Muscle layer of duodenum (tissue), 2 donors: Measurements from ENCODE around the gene LRRC25.
"Not testable (repeated sequence)": the region's sequence is repeated elsewhere in the genome, so short reads cannot be mapped to it uniquely, and the experiment has no call there.

ENCODE experiments used
- H3K27ac ChIP-seq: one replicate; pipeline ENCODE4 v1.7.0; 2013; ENCODE audit warnings: mild to moderate bottlenecking, low read length
- H3K27me3 ChIP-seq: one replicate; pipeline ENCODE4 v1.7.0; 2013; ENCODE audit warnings: low read depth, mild to moderate bottlenecking, control low read depth, low read length
- H3K36me3 ChIP-seq, 2 donors: one replicate each; pipeline ENCODE4 v1.7.0; 2013; ENCODE audit warnings: low read length in 2 of 2, control low read depth in 1 of 2, mild to moderate bottlenecking in 1 of 2; ENCODE audit not compliant: insufficient read depth in 2 of 2, control insufficient read depth in 1 of 2
- H3K4me1 ChIP-seq, 2 donors: one replicate each; pipeline ENCODE4 v1.7.0; 2013; ENCODE audit warnings: low read length in 2 of 2, mild to moderate bottlenecking in 2 of 2, control low read depth in 1 of 2, moderate library complexity in 1 of 2; ENCODE audit not compliant: insufficient read depth in 2 of 2, control insufficient read depth in 1 of 2
- H3K4me3 ChIP-seq, 2 donors: one replicate each; pipeline ENCODE4 v1.7.0; 2013; ENCODE audit warnings: low read length in 2 of 2, low read depth in 1 of 2, mild to moderate bottlenecking in 1 of 2
- H3K9me3 ChIP-seq, 2 donors: one replicate each; pipeline ENCODE4 v1.7.0; 2013; ENCODE audit warnings: low read length in 2 of 2, control low read depth in 1 of 2, mild to moderate bottlenecking in 1 of 2; ENCODE audit not compliant: control insufficient read depth in 1 of 2
- donor health status: healthy.

Gene LRRC25

GRCh38 chr19:18361646-18362045, 35.8 kb downstream of the LRRC25 start:
- no peak overlapping the region for H3K27ac ChIP-seq
- no peaks in the 10 kb centered on the region for H3K27me3 ChIP-seq
- H3K4me3 ChIP-seq = no peak overlapping the region
- peaks cover 23 to 24% of the 10 kb centered on the region in 2 donors for H3K36me3 ChIP-seq
- H3K4me1 ChIP-seq = peaks cover 4 to 5% of the 10 kb centered on the region in 2 donors
- no peaks in the 10 kb centered on the region for H3K9me3 ChIP-seq

GRCh38 chr19:18357041-18357440, 40.4 kb downstream of the LRRC25 start:
- H3K27me3 ChIP-seq = no peaks in the 10 kb centered on the region
- H3K9me3 ChIP-seq = no peaks in the 10 kb centered on the region
- H3K4me3 ChIP-seq = no peak overlapping the region
- H3K4me1 ChIP-seq = no peaks in the 10 kb centered on the region
- H3K27ac ChIP-seq = no peak overlapping the region
- peaks cover 25 to 32% of the 10 kb centered on the region in 2 donors for H3K36me3 ChIP-seq

GRCh38 chr19:18354743-18355142, 42.7 kb downstream of the LRRC25 start:
- H3K4me1 ChIP-seq, H3K4me3 ChIP-seq, H3K27ac ChIP-seq, H3K27me3 ChIP-seq, H3K9me3 ChIP-seq: not testable (repeated sequence)
- H3K36me3 ChIP-seq = peaks cover 20 to 33% of the 10 kb centered on the region in 2 donors

DNA sequence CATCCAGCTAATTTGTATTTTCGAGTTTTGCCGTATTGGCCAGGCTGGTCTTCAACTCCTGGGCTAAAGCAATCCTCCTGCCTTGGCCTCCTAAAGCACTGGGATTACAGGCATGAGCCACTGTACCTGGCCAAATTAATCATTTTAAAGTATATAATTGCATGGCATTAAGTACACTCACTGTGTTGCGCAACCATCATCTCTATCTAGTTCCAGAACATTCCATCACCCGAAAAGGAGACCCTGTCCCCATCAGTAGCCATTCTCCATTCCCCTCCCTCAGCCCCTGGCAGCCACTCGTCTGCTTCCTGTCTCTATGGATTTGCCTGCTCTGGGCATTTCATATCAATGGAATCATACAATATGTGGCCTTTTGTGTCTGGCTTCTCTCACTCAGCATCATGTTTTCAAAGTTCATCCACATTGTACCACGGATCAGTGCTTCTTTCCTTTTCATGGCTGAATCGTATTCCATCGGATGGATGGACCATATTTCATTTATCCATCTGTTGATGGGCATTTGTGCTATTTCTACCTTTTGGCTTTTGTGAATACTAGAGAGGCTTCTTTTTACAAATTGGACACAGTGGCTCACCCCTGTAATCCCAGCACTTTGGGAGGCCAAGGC, 43.9 kb downstream of the LRRC25 start:
- H3K36me3 ChIP-seq = peaks cover 20 to 23% of the 10 kb centered on the region in 2 donors
- no peak overlapping the region for H3K27ac ChIP-seq
- no peak overlapping the region for H3K4me3 ChIP-seq
- no peaks in the 10 kb centered on the region for H3K9me3 ChIP-seq
- no peaks in the 10 kb centered on the region for H3K4me1 ChIP-seq
- H3K27me3 ChIP-seq = no peaks in the 10 kb centered on the region

- Histone ChIP-seq H3K4me1 (no peaks in the 10 kb centered on the region), H3K4me3 (no peak overlapping the region), H3K27ac (no peak overlapping the region), H3K36me3 (peaks cover 7 to 10% of the 10 kb centered on the region in 2 donors), H3K27me3 (no peaks in the 10 kb centered on the region), H3K9me3 (no peaks in the 10 kb centered on the region)
Observed at GRCh38 chr19:18351544-18351943, 45.9 kb downstream of the LRRC25 start.

DNA sequence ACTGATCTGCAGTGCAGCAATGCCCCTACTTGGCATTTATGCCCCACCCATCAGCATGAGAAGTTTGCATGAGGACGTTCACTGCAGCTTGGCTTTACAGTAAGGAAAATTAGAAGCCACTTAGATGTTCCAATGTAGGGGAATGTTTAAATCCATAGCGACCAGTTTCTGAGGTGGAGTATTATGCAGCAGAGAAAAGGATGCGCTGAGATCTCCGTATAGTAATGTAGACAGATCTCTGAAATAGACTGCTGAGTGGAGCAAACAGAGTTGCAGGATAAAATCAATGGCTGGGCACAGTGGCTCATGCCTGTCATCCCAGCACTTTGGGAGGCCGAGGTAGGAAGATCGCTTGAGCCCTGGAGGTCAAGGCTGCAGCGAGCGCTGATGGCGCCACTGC, 46.9 kb downstream of the LRRC25 start:
- Histone ChIP-seq H3K4me3 (no peak overlapping the region), H3K27ac (no peak overlapping the region), H3K36me3 (peaks cover 5 to 7% of the 10 kb centered on the region in 2 donors), H3K4me1 (no peaks in the 10 kb centered on the region), H3K9me3 (no peaks in the 10 kb centered on the region), H3K27me3 (no peaks in the 10 kb centered on the region)

DNA sequence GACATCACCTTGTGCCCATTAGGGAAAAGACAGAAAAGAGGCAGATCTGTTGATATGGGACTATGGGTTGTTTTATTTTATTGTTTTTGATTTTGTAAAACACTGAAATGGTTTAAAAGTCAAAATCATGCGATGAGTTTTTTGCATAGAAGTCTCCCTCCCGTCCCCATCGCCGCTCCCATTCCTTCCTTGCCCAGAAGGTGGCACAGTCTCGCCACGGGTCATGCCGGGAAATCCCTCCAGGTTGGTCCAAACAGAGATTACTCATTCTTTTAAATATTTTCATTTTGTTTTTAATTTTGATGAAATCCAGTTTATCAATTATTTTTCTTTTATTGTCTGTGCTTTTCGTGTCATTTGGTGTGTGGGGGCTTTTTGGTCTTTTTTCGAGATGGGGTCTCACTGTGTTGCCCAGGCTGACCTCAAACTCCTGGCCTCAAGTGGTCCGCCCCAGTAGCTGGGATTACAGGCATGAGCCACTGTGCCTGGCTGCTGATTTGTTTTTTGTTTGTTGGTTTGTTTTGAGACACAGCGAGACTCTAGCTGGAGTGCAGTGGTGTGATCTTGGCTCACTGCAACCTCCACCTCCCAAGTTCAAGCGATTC, 47.8 kb downstream of the LRRC25 start:
- Histone ChIP-seq H3K27me3 (no peaks in the 10 kb centered on the region), H3K4me1 (no peaks in the 10 kb centered on the region), H3K36me3 (peaks cover 3 to 6% of the 10 kb centered on the region in 2 donors), H3K4me3 (no peak overlapping the region), H3K27ac (no peak overlapping the region), H3K9me3 (no peaks in the 10 kb centered on the region)

DNA sequence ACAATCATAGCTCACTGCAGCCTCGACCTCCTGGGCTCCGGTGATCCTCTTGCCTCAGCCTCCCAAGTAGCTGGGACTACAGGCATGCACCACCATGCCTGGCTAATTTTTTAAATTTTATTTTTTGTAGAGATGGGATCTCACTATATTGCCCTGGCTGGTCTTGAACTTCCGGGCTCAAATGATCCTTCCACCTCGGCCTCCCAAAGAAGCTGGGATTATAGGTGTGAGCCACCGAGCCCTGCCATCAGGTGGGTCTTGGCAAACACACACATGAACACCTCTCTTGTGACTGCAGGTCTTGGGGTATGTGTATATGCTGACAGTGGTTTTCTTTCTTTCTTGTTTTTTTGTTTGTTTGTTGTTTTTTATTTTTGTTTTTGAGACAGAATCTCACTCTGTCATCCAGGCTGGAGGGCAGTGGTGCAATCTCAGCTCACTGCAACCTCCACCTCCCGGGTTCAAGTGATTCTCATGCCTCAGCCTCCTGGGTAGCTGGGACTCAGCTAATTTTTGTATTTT, 48.5 kb downstream of the LRRC25 start:
- H3K4me3 ChIP-seq, H3K4me1 ChIP-seq, H3K27ac ChIP-seq, H3K9me3 ChIP-seq, H3K27me3 ChIP-seq: not testable (repeated sequence)
- H3K36me3 ChIP-seq = peaks cover 3 to 10% of the 10 kb centered on the region in 2 donors

DNA sequence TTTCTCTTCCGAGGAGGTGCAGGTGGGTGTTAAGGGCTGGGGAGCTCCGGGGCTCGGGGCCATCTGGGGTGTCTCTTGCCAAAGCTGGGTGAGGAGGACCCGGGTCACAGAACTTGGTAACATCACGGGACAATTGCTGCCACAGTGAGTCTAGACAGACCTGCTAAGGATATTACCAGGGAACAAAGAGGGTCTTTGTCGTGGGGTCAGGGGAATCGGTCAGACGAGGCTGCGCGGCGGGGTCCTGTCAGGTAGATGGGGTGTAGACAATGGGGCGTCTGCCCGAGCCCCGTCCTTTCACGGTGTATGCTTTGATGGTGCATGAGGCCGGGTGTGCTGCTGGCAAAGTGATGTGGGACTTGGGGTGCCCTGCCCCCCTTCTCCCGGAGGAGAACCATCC, 49.3 kb downstream of the LRRC25 start:
- peaks cover 0 to 4% of the 10 kb centered on the region in 2 donors for H3K4me1 ChIP-seq
- H3K27ac ChIP-seq = no peak overlapping the region
- H3K36me3 ChIP-seq = peaks cover 3 to 10% of the 10 kb centered on the region in 2 donors
- no peaks in the 10 kb centered on the region for H3K9me3 ChIP-seq
- no peaks in the 10 kb centered on the region for H3K27me3 ChIP-seq
- no peak overlapping the region for H3K4me3 ChIP-seq

DNA sequence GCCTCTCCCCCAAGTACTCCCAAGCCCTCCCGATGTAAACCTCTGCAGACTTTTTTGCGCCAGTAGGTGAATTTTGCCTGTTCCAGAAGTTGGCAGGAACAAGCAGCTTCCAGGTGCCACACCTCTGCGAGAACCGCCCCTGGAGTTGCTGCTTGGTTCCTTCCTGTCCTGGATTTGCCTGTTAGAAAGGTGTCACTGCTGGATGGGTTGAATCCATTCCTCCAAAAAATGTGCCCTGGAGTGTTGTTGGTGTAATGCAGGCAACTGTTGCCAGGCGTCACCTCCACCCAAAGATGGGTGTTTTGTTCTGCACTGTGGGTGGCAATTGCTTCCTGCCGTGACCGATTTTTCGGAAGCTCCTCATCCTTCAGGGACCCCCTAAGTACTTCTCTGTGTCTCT, 51.3 kb downstream of the LRRC25 start:
- no peak overlapping the region for H3K4me3 ChIP-seq
- H3K4me1 ChIP-seq = peaks cover 4 to 8% of the 10 kb centered on the region in 2 donors
- no peak overlapping the region for H3K27ac ChIP-seq
- no peaks in the 10 kb centered on the region for H3K27me3 ChIP-seq
- no peaks in the 10 kb centered on the region for H3K9me3 ChIP-seq
- peaks cover 3 to 10% of the 10 kb centered on the region in 2 donors for H3K36me3 ChIP-seq

- no peaks in the 10 kb centered on the region for H3K9me3 ChIP-seq
- no peak overlapping the region for H3K27ac ChIP-seq
- peaks cover 1 to 10% of the 10 kb centered on the region in 2 donors for H3K36me3 ChIP-seq
- no peaks in the 10 kb centered on the region for H3K27me3 ChIP-seq
- no peak overlapping the region for H3K4me3 ChIP-seq
- peaks cover 4 to 11% of the 10 kb centered on the region in 2 donors for H3K4me1 ChIP-seq
Observed at GRCh38 chr19:18345296-18345695, 52.1 kb downstream of the LRRC25 start.

DNA sequence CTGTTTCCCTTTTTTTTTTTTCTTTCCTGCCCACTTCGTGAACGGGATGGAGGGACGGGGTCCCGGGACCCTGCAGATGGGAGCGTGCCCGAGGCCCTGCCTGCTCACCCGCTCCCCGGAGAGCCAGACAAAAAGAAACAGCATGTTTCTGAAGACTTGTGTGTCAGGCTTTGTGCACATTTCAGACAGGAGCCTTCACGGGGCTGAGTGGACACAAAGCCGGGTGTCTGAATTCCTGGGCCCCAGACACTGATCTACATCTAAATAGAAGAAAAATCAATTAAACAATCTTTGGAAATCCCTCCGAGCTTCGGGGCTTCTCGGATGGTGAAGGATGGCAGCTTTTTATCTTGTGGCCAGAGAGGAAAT, 52.9 kb downstream of the LRRC25 start:
- no peaks in the 10 kb centered on the region for H3K27me3 ChIP-seq
- no peak overlapping the region for H3K4me3 ChIP-seq
- H3K27ac ChIP-seq = no peak overlapping the region
- no peaks in the 10 kb centered on the region for H3K9me3 ChIP-seq
- H3K36me3 ChIP-seq = peaks cover 0 to 10% of the 10 kb centered on the region in 2 donors
- peaks cover 4 to 15% of the 10 kb centered on the region in 2 donors for H3K4me1 ChIP-seq
